HepG2 (cell line): ENCODE data around the gene CCDC30.

Experiments
- EP300 ChIP-seq, 3 experiments: sonication (generic) in 1 of 3; formaldehyde crosslinking in 1 of 3; IDR thresholded peaks; 2 replicates each; pipeline versions ENCODE4 v1.5.1 to v1.6.1; 2011 to 2020; ENCODE audit warnings: low read depth in 2 of 3, low read length in 2 of 3, borderline replicate concordance in 1 of 3, improper control_type of control experiment in 1 of 3, mild to moderate bottlenecking in 1 of 3, missing genetic modification reagents in 1 of 3, moderate library complexity in 1 of 3
- JUNB ChIP-seq: sonication (generic); formaldehyde crosslinking; IDR thresholded peaks from 2 replicates; pipeline ENCODE4 v1.8.0; 2022; ENCODE audit warnings: missing genetic modification reagents, mild to moderate bottlenecking, borderline replicate concordance
- POLR2AphosphoS5 ChIP-seq: IDR thresholded peaks from 2 replicates; pipeline ENCODE4 v1.6.1; 2012; ENCODE audit warnings: low read depth, low read length
- ZBTB1 ChIP-seq: sonication (generic); formaldehyde crosslinking; IDR thresholded peaks from 2 replicates; pipeline ENCODE4 v1.4.0; 2020; ENCODE audit warnings: missing genetic modification reagents, borderline replicate concordance
- ZNF10 ChIP-seq: sonication (generic); formaldehyde crosslinking; IDR thresholded peaks from 2 replicates; pipeline ENCODE4 v1.4.0; 2020; ENCODE audit warnings: mild to moderate bottlenecking, low read depth, missing genetic modification reagents, borderline replicate concordance
- ZNF782 ChIP-seq: sonication (generic); formaldehyde crosslinking; IDR thresholded peaks from 2 replicates; pipeline ENCODE4 v1.4.0; 2020; ENCODE audit warnings: missing genetic modification reagents, mild to moderate bottlenecking, borderline replicate concordance
- TF ChIP-seq, protein P1 (sequence below): sonication (generic); formaldehyde crosslinking; IDR thresholded peaks from 2 replicates; pipeline ENCODE4 v1.4.0; 2020; ENCODE audit warnings: missing genetic modification reagents, borderline replicate concordance
- TF ChIP-seq, protein P2 (sequence below): sonication (generic); formaldehyde crosslinking; IDR thresholded peaks from 2 replicates; pipeline ENCODE4 v1.4.0; 2020; ENCODE audit warnings: missing genetic modification reagents
- TF ChIP-seq, protein P3 (sequence below): sonication (generic); formaldehyde crosslinking; IDR thresholded peaks from 2 replicates; pipeline ENCODE4 v1.5.0; 2020; ENCODE audit warnings: mild to moderate bottlenecking, missing genetic modification reagents, moderate library complexity

DNA sequence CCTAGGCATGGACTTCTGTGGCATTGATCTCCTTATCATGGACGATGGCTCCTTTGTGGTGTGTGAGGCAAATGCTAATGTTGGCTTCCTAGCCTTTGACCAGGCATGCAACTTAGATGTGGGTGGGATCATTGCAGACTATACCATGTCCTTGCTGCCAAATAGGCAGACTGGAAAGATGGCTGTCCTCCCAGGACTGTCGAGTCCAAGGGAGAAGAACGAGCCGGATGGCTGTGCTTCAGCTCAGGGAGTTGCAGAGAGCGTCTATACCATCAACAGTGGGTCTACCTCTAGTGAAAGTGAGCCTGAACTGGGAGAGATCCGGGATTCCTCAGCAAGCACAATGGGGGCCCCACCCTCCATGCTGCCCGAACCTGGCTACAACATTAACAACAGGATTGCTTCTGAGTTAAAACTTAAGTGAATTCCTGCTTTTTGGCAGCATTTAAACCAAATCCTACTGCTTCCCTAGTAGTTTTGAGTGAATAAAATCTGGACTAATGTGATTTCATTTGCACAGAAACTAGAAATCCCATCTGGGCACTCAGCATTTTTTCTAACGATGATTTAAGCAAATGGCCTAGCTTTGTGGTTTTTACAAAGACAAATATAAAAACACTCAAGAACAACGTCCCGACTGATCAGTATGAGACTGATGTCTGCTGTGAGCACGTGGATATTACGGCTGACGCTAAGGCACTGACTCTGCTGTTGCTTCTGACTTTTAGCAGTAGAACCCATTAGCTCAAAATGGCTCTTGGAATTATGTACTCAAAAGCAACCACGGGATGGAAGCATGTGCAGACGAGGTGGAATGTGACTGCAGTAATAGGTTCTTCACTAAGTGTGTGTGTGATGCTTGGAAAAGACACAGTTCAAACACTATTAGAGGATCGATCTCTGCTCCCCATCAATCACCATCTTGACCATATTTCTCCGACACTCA, 48.3 kb upstream of the CCDC30 start:
- no peak for TF ChIP-seq ZNF782
- TF ChIP-seq, protein P1, sequence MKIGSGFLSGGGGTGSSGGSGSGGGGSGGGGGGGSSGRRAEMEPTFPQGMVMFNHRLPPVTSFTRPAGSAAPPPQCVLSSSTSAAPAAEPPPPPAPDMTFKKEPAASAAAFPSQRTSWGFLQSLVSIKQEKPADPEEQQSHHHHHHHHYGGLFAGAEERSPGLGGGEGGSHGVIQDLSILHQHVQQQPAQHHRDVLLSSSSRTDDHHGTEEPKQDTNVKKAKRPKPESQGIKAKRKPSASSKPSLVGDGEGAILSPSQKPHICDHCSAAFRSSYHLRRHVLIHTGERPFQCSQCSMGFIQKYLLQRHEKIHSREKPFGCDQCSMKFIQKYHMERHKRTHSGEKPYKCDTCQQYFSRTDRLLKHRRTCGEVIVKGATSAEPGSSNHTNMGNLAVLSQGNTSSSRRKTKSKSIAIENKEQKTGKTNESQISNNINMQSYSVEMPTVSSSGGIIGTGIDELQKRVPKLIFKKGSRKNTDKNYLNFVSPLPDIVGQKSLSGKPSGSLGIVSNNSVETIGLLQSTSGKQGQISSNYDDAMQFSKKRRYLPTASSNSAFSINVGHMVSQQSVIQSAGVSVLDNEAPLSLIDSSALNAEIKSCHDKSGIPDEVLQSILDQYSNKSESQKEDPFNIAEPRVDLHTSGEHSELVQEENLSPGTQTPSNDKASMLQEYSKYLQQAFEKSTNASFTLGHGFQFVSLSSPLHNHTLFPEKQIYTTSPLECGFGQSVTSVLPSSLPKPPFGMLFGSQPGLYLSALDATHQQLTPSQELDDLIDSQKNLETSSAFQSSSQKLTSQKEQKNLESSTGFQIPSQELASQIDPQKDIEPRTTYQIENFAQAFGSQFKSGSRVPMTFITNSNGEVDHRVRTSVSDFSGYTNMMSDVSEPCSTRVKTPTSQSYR: no peak
- no peak for TF ChIP-seq POLR2AphosphoS5
- TF ChIP-seq ZNF10 (CRISPR knock-in tag): no peak
- TF ChIP-seq, protein P2, sequence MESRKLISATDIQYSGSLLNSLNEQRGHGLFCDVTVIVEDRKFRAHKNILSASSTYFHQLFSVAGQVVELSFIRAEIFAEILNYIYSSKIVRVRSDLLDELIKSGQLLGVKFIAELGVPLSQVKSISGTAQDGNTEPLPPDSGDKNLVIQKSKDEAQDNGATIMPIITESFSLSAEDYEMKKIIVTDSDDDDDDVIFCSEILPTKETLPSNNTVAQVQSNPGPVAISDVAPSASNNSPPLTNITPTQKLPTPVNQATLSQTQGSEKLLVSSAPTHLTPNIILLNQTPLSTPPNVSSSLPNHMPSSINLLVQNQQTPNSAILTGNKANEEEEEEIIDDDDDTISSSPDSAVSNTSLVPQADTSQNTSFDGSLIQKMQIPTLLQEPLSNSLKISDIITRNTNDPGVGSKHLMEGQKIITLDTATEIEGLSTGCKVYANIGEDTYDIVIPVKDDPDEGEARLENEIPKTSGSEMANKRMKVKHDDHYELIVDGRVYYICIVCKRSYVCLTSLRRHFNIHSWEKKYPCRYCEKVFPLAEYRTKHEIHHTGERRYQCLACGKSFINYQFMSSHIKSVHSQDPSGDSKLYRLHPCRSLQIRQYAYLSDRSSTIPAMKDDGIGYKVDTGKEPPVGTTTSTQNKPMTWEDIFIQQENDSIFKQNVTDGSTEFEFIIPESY (CRISPR knock-in tag): no peak
- TF ChIP-seq JUNB: no peak
- TF ChIP-seq ZBTB1: no peak
- TF ChIP-seq, protein P3, sequence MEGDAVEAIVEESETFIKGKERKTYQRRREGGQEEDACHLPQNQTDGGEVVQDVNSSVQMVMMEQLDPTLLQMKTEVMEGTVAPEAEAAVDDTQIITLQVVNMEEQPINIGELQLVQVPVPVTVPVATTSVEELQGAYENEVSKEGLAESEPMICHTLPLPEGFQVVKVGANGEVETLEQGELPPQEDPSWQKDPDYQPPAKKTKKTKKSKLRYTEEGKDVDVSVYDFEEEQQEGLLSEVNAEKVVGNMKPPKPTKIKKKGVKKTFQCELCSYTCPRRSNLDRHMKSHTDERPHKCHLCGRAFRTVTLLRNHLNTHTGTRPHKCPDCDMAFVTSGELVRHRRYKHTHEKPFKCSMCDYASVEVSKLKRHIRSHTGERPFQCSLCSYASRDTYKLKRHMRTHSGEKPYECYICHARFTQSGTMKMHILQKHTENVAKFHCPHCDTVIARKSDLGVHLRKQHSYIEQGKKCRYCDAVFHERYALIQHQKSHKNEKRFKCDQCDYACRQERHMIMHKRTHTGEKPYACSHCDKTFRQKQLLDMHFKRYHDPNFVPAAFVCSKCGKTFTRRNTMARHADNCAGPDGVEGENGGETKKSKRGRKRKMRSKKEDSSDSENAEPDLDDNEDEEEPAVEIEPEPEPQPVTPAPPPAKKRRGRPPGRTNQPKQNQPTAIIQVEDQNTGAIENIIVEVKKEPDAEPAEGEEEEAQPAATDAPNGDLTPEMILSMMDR (CRISPR knock-in tag): no peak
- TF ChIP-seq EP300 (IDR thresholded peaks at IDR 0.05; ENCODE audit: low read depth in 2 of 2, low read length in 2 of 2): no peak
- no peak for TF ChIP-seq EP300 (CRISPR knock-in tag; IDR thresholded peaks at IDR 0.05; ENCODE audit: borderline replicate concordance)
